Ovary (tissue), 9 donors: ENCODE data around the gene GNAT2. TPM values are rescaled to one million over a fixed set of nuclear protein-coding genes. Genes with fewer than 3 reads are reported as not detected.

Source experiments
- DNase-seq, 5 donors: peaks; one replicate each; pipeline ENCODE4 v3.0.0-alpha.2; 2019 to 2020
- H3K27ac ChIP-seq, 2 donors: fragments of 200-600 bp; one replicate each; pipeline versions ENCODE4 v1.5.1 to v1.8.0; 2019 to 2022
- H3K27me3 ChIP-seq: fragments of 200-600 bp; one replicate; pipeline ENCODE4 v1.8.0; 2022
- H3K36me3 ChIP-seq: fragments of 200-600 bp; sonication (generic); one replicate; pipeline ENCODE4 v1.5.1; 2019
- H3K4me1 ChIP-seq: one replicate; pipeline ENCODE4 v1.8.1; 2013; ENCODE audit warnings: mild to moderate bottlenecking, moderate library complexity; ENCODE audit not compliant: insufficient read depth
- H3K4me3 ChIP-seq: fragments of 200-600 bp; sonication (generic); one replicate; pipeline ENCODE4 v1.5.1; 2017
- H3K9me3 ChIP-seq, 2 donors: fragments of 200-600 bp in 1 of 2; sonication (generic) in 1 of 2; one replicate each; pipeline versions ENCODE4 v1.5.1 to v1.8.1; 2013 to 2019; ENCODE audit warnings: mild to moderate bottlenecking in 1 of 2, moderate library complexity in 1 of 2
- EP300 ChIP-seq: sonication (generic); formaldehyde crosslinking; IDR thresholded peaks from one replicate; pipeline ENCODE4 v1.6.1; 2017; ENCODE audit warnings: antibody characterized with exemption
- POLR2A ChIP-seq: fragments of 450-650 bp; IDR thresholded peaks from one replicate; pipeline ENCODE4 v1.6.1; 2017; ENCODE audit warnings: antibody characterized with exemption, mild to moderate bottlenecking, moderate library complexity
- WGBS, 3 donors: extraction: QIAGEN DNeasy Blood & Tissue Kit in 1 of 3; methylation state at CpG; one replicate each; pipeline versions ENCODE4 v1.1.5 to v1.1.7; 2013 to 2017; 5-methylcytosine and 5-hydroxymethylcytosine counted together
- intact Hi-C, 4 donors: fragments of 100-400 bp; cut with DNase I; formaldehyde crosslinking; loops; one replicate each; pipeline versions ENCODE4 v1.11.0 to v1.15.1; 2022 to 2023
- polyA plus RNA-seq, 2 donors: library from polyadenylated mRNA; stranded (reverse); fragments of 200-250 nt in 1 of 2; fragments of 350-450 nt in 1 of 2; fragmentation: Illumina TruSeq in 1 of 2; extraction: RNeasy Lipid Tissue Mini Kit (QIAGEN cat#74804) in 1 of 2; gene quantifications; one replicate each; pipeline ENCODE4 v1.2.3, GENCODE V29; 2013 to 2014
- total RNA-seq, 7 donors: library from RNA; depleted of rRNA in 2 of 7; stranded (reverse); fragments of >200 nt in 2 of 7; fragmentation: NEBNext Ultra II Directional in 3 of 7; extraction: Animal tissue kit (Norgen Biotek cat#: 25700) in 3 of 7; gene quantifications; one replicate each; pipeline versions ENCODE4 v1.1.0 to v1.2.4, GENCODE V29; 2016 to 2023
- TF ChIP-seq, protein P1 (sequence below), 3 donors: fragments of 450-650 bp in 2 of 3; fragments of 200-600 bp in 1 of 3; IDR thresholded peaks; one replicate each; pipeline versions ENCODE4 v1.5.1 to v1.8.0; 2016 to 2022; ENCODE audit warnings: antibody characterized with exemption in 3 of 3, mild to moderate bottlenecking in 1 of 3
- donor health status: DM: no; HTN: no; CAD: no; lungs with moderate emphysema.
- donor health status: DM: no; HTN: no; CAD: no.
- donor health status: Bipolar disorder and iron deficiency.
- donor health status: DM: yes; HTN: yes; CAD: no.
- donor health status: DM: no; HTN: no; CAD: no.
- donor health status: DM: yes; HTN: yes; CAD: no.

GNAT2 gene
- total and polyA plus RNA-seq, 9 donors, result not detected

DNA sequence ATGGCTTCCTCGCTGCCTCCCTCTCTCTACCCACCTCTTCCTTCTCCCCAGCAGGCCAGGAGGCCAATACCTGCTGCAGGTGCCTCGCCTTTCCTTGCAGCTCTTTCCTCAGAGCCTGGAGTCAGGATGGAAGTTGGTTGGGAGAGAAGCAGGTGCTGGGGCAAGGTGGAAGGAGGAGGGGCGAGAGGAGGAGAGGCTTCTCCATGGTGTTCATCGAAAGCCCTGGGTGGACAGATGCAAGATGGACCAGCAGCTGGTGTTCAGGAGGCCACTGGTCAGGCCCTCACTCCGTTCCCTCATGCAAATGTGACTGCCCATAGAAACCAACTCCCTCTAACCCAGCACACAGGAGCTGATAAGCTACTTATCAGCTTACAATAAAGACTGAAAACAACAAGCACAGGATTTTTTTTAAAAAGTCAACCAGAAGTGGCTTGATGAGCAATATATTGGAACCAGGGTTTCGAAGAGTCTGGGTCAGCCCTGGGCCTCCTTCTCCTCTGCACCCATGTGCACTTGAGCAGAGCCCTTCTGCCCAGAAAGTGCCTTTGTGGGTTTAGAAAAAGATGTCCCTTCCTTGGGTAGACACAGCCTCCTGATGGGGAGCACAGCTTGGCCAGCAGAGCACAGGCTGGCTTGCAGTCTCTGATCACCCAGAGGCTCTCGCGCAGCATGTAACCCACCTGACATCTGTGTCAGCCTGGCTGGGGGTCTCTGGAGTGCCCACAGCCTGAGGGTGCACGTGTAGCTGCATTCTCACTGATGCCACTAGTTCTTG is 19.8 kb upstream of the GNAT2 start:
- intact Hi-C loops, result loop anchor here in 2 of 4 donors (10.0 kb wide), 2 partner anchors 94 to 346 kb away; partner anchors contain the start of genes AHCYL1 (in 2 of the 2) and GNAI3 (in 1 of the 2)
- H3K27me3 ChIP-seq, result no peaks in the 10 kb centered on the region
- H3K36me3 ChIP-seq, result no peaks in the 10 kb centered on the region
- no peak overlapping the region for H3K4me3 ChIP-seq
- no peak for DNase-seq
- 88 to 90% (median 88%) methylated on average over 9 of the region's 9 CpGs for WGBS, 3 donors
- TF ChIP-seq, protein P1, sequence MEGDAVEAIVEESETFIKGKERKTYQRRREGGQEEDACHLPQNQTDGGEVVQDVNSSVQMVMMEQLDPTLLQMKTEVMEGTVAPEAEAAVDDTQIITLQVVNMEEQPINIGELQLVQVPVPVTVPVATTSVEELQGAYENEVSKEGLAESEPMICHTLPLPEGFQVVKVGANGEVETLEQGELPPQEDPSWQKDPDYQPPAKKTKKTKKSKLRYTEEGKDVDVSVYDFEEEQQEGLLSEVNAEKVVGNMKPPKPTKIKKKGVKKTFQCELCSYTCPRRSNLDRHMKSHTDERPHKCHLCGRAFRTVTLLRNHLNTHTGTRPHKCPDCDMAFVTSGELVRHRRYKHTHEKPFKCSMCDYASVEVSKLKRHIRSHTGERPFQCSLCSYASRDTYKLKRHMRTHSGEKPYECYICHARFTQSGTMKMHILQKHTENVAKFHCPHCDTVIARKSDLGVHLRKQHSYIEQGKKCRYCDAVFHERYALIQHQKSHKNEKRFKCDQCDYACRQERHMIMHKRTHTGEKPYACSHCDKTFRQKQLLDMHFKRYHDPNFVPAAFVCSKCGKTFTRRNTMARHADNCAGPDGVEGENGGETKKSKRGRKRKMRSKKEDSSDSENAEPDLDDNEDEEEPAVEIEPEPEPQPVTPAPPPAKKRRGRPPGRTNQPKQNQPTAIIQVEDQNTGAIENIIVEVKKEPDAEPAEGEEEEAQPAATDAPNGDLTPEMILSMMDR (IDR thresholded peaks at IDR 0.05), result no peak
- no peak for TF ChIP-seq POLR2A
- H3K9me3 ChIP-seq, result no peaks in the 10 kb centered on the region
- peaks cover 7% of the 10 kb centered on the region for H3K4me1 ChIP-seq
- H3K27ac ChIP-seq, result no peak overlapping the region

DNA sequence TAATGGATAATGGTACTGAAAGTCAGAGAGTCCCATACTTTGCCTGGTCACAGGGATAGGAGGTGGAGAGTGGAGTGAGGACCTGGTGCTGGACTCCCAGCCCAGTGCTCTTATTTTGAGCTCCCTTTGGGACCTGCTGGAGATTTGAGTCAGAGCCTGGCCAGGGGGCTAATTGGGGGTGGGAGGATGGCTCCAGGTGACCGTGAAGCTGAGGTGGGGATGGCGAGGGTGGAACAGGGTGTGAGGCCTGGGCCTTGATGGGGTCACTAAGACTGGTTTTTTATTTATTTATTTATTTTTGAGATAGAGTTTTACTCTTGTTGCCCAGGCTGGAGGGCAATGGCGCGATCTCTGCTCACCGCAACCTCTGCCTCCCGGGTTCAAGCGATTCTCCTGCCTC is 18.0 kb upstream of the GNAT2 start:
- H3K27me3 ChIP-seq, result no peaks in the 10 kb centered on the region
- WGBS, 3 donors, result 93 to 97% (median 97%) methylated on average over 7 of the region's 7 CpGs
- H3K36me3 ChIP-seq, result no peaks in the 10 kb centered on the region
- TF ChIP-seq POLR2A (no peak), EP300 (no peak)
- TF ChIP-seq, protein P1 (IDR thresholded peaks at IDR 0.05), result no peak
- peaks cover 8% of the 10 kb centered on the region for H3K4me1 ChIP-seq
- peak in 1 of 5 donors; percentile 16 for DNase-seq
- H3K9me3 ChIP-seq, result no peaks in the 10 kb centered on the region
- H3K4me3 ChIP-seq, result no peak overlapping the region
- intact Hi-C loops, result loop anchor here in 2 of 4 donors (10.0 kb wide), 2 partner anchors 93 to 347 kb away; partner anchors contain the start of genes AHCYL1 (in 2 of the 2) and GNAI3 (in 1 of the 2)
- no peak overlapping the region for H3K27ac ChIP-seq

DNA sequence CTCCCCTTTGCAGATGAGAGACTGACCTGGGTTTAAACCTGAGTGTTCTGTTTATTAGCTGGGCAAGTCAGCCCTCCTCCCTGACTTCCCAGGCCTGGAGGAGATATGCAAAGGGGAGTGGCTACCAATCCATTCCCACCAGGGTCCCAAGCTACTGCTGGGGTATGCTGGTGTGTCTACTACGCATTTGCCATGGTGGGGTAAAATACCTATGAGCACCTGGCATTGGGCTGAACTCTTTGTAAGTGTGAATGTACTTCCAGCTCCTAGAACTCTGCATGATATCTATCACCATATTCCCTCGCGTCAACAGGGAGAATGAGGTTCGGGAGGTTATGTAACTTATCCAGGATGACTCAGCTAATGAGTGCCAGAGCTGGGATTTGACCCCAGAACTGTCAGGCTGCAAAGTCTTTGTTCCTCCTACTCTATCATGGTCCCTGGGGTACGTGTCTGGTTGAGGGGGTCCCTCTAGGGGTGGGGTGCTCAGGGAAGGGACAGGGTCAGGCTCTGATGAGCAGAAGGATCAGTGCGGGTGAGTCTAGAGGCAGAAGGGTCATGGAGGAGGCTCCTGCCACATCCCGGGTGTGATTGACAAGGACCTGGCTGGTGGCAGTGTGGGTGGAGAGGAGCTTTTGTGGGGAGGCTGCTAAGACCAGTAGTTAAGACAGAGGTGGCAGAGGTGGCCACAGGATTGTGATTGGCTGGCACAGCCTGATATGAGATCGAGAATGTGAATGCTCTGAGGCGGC is 17.0 kb upstream of the GNAT2 start:
- Histone ChIP-seq H3K27me3 (no peaks in the 10 kb centered on the region), H3K27ac (peak overlapping the region in 1 of 2 donors; percentile 57), H3K9me3 (no peaks in the 10 kb centered on the region), H3K4me3 (no peak overlapping the region), H3K36me3 (no peaks in the 10 kb centered on the region), H3K4me1 (peaks cover 8% of the 10 kb centered on the region)
- 37 to 46% (median 38%) methylated on average over 9 of the region's 9 CpGs for WGBS, 3 donors
- TF ChIP-seq POLR2A, result no peak
- TF ChIP-seq, protein P1 (IDR thresholded peaks at IDR 0.05), result no peak
- peak in 3 of 5 donors; percentile 33 to 41 (median 41) for DNase-seq
- intact Hi-C loops, result loop anchor here in 2 of 4 donors (10.0 kb wide), 2 partner anchors 92 to 348 kb away; partner anchors contain the start of genes AHCYL1 (in 2 of the 2) and GNAI3 (in 1 of the 2)

DNA sequence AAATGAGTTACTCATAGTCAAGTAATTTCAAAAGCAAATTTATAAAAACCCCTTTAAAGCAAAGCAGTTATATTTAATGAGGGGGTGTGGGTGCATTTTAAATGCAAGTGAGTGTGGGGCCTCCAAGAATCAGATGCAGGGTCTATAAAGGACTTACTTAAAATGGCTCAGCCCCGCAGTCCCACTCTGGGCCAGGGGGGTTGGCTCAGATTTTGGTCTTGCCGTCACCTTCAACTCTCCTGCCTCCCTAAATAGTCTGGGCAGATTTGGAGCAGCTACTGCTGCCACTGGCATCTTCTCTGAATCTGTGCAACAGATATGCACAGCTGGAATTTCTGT is 16.4 kb upstream of the GNAT2 start:
- intact Hi-C loops, result loop anchor here in 2 of 4 donors (10.0 kb wide), 2 partner anchors 91 to 349 kb away; partner anchors contain the start of genes AHCYL1 (in 2 of the 2) and GNAI3 (in 1 of the 2)
- Histone ChIP-seq H3K27me3 (no peaks in the 10 kb centered on the region), H3K36me3 (no peaks in the 10 kb centered on the region), H3K9me3 (no peaks in the 10 kb centered on the region), H3K4me3 (no peak overlapping the region), H3K4me1 (peaks cover 8% of the 10 kb centered on the region), H3K27ac (peak overlapping the region in 1 of 2 donors; percentile 57)
- WGBS, 3 donors, result 48 to 53% (median 49%) methylated on average over 2 of the region's 2 CpGs
- peak in 1 of 5 donors; percentile 15 for DNase-seq
- TF ChIP-seq POLR2A (no peak), EP300 (no peak)
- TF ChIP-seq, protein P1 (IDR thresholded peaks at IDR 0.05), result no peak
